GM12878 (cell line): ENCODE data around the gene TFCP2L1. TPM values are rescaled to one million over a fixed set of nuclear protein-coding genes. Genes with fewer than 3 reads are reported as not detected.

Experiments used
- ATAC-seq: fragments of 200-7000 bp; cut with Tn5 transposase; 3 replicates; pipeline ENCODE4 v1.9.1; 2020; ENCODE audit warnings: mild to moderate bottlenecking, moderate library complexity
- BruUV-seq: library from RNA; stranded (reverse); fragments of 400-500 nt; replicated peaks from 2 replicates; lab custom pipeline; 2021; lab: Mats Ljungman, UMichigan
- CTCF ChIA-PET: fragments of 300-600 bp; sonication (Branson Sonifier 250); formaldehyde crosslinking; extraction: SDS; loops from one replicate; lab custom pipeline; 2021; ENCODE audit warnings: inconsistent platforms; lab: Yijun Ruan, JAX
- POLR2A ChIA-PET: fragments of 350-600 bp; formaldehyde crosslinking; extraction: SDS; loops from one replicate; lab custom pipeline; 2021; ENCODE audit warnings: inconsistent platforms; lab: Charles Lee
- RAD21 ChIA-PET: fragments of 300-600 bp; sonication (Branson Sonifier 250); formaldehyde crosslinking; loops from one replicate; lab custom pipeline; 2023; ENCODE audit warnings: antibody characterized with exemption; ENCODE audit not compliant: unreplicated experiment; lab: Charles Lee
- SMC1A ChIA-PET: fragments of 300-600 bp; sonication (Branson Sonifier 250); formaldehyde crosslinking; loops from one replicate; lab custom pipeline; 2023; ENCODE audit not compliant: unreplicated experiment, uncharacterized antibody; lab: Charles Lee
- DNase-seq: peaks from one replicate; pipeline ENCODE4 v3.0.0-alpha.2; 2011; ENCODE audit warnings: low read depth, low spot score
- FAIRE-seq: peaks from 3 replicates; lab custom pipeline; 2011; peaks lifted over from hg19 to GRCh38; lab: Jason Lieb, UNC
- H2AFZ ChIP-seq: 2 replicates; pipeline ENCODE4 v1.6.0; 2011; ENCODE audit warnings: low read depth, low read length, control low read depth; ENCODE audit not compliant: control insufficient read depth
- H3K27ac ChIP-seq: 2 replicates; pipeline ENCODE4 v1.5.1; 2011; ENCODE audit warnings: control low read depth; ENCODE audit not compliant: control insufficient read depth, insufficient read depth
- H3K27me3 ChIP-seq, 2 experiments: replicated peaks in 1 of 2; 2 replicates each; pipeline versions ENCODE4 v1.6.0 to v1.6.1; 2011; ENCODE audit warnings: low read length in 1 of 2; ENCODE audit not compliant: control insufficient read depth in 2 of 2, insufficient read depth in 2 of 2
- H3K36me3 ChIP-seq, 2 experiments: 2 replicates each; pipeline ENCODE4 v1.5.1; 2011; ENCODE audit warnings: low read length in 1 of 2; ENCODE audit not compliant: control insufficient read depth in 2 of 2, insufficient read depth in 2 of 2
- H3K4me1 ChIP-seq: 2 replicates; pipeline ENCODE4 v1.6.1; 2011; ENCODE audit warnings: mild to moderate bottlenecking, low read length, moderate library complexity, mixed read lengths; ENCODE audit not compliant: control insufficient read depth, insufficient read depth
- H3K4me2 ChIP-seq: 2 replicates; pipeline ENCODE4 v1.6.0; 2011; ENCODE audit warnings: control low read depth; ENCODE audit not compliant: control insufficient read depth, insufficient read depth
- H3K4me3 ChIP-seq: fragments of 200-600 bp; sonication (generic); 2 replicates; pipeline ENCODE4 v1.5.1; 2016
- H3K79me2 ChIP-seq: 2 replicates; pipeline ENCODE4 v1.6.0; 2011; ENCODE audit warnings: low read length; ENCODE audit not compliant: control insufficient read depth, insufficient read depth
- H3K9ac ChIP-seq: 2 replicates; pipeline ENCODE4 v1.8.0; 2011; ENCODE audit warnings: low read length, control low read depth, mixed read lengths; ENCODE audit not compliant: control insufficient read depth, insufficient read depth
- H3K9me3 ChIP-seq: replicated peaks from 3 replicates; pipeline ENCODE4 v1.5.1; 2011; ENCODE audit warnings: mild to moderate bottlenecking, low read length; ENCODE audit not compliant: control insufficient read depth, insufficient read depth
- H4K20me1 ChIP-seq: 2 replicates; pipeline ENCODE4 v1.6.0; 2011; ENCODE audit not compliant: control insufficient read depth, insufficient read depth
- CEBPB ChIP-seq, 2 experiments: fragments of 150-350 bp in 1 of 2; IDR thresholded peaks; 2 replicates each; pipeline ENCODE4 v1.6.1; 2012 to 2014; ENCODE audit warnings: low read depth in 2 of 2, low read length in 2 of 2, borderline replicate concordance in 1 of 2, inconsistent platforms in 1 of 2
- CREM ChIP-seq: IDR thresholded peaks from 2 replicates; pipeline ENCODE4 v1.6.1; 2014; ENCODE audit warnings: antibody characterized with exemption, low read depth
- FOS ChIP-seq: IDR thresholded peaks from 3 replicates; pipeline ENCODE4 v1.6.1; 2011; ENCODE audit warnings: borderline replicate concordance; ENCODE audit not compliant: insufficient read length; ENCODE audit errors: extremely low read depth
- HDGF ChIP-seq: fragments of 450-650 bp; IDR thresholded peaks from 2 replicates; pipeline ENCODE4 v1.6.1; 2016; ENCODE audit warnings: antibody characterized with exemption
- IKZF2 ChIP-seq, 2 experiments: fragments of 450-650 bp; IDR thresholded peaks; 2 replicates each; pipeline ENCODE4 v1.6.1; 2017; ENCODE audit warnings: mild to moderate bottlenecking in 2 of 2, moderate library complexity in 2 of 2
- MEF2B ChIP-seq: fragments of 450-650 bp; IDR thresholded peaks from 2 replicates; pipeline ENCODE4 v1.6.1; 2018; ENCODE audit warnings: mild to moderate bottlenecking, moderate library complexity; ENCODE audit not compliant: partially characterized antibody, poor library complexity, severe bottlenecking
- MYB ChIP-seq: fragments of 150-350 bp; IDR thresholded peaks from 2 replicates; pipeline ENCODE4 v1.6.1; 2014; ENCODE audit warnings: mild to moderate bottlenecking, low read depth, low read length, borderline replicate concordance
- PAX5 ChIP-seq: IDR thresholded peaks from 2 replicates; pipeline ENCODE4 v1.6.1; 2011; ENCODE audit warnings: low read depth, low read length, borderline replicate concordance
- PBX3 ChIP-seq: IDR thresholded peaks from 2 replicates; pipeline ENCODE4 v1.6.1; 2011; ENCODE audit warnings: mild to moderate bottlenecking, low read depth, low read length, moderate library complexity; ENCODE audit not compliant: insufficient replicate concordance
- RB1 ChIP-seq: fragments of 450-650 bp; formaldehyde crosslinking; IDR thresholded peaks from 2 replicates; pipeline ENCODE4 v1.6.1; 2017; ENCODE audit warnings: mild to moderate bottlenecking, borderline replicate concordance
- SMAD1 ChIP-seq: fragments of 450-650 bp; IDR thresholded peaks from 2 replicates; pipeline ENCODE4 v1.6.1; 2018; ENCODE audit warnings: mild to moderate bottlenecking, low read depth; ENCODE audit not compliant: partially characterized antibody
- SPI1 ChIP-seq: IDR thresholded peaks from 2 replicates; pipeline ENCODE4 v1.6.1; 2011; ENCODE audit warnings: low read depth, mild to moderate bottlenecking, low read length, moderate library complexity, borderline replicate concordance; ENCODE audit not compliant: insufficient read depth
- SRF ChIP-seq, 2 experiments: IDR thresholded peaks; 2 replicates each; pipeline ENCODE4 v1.6.1; 2011; ENCODE audit warnings: low read depth in 2 of 2, low read length in 2 of 2, mild to moderate bottlenecking in 1 of 2, moderate library complexity in 1 of 2
- SUPT20H ChIP-seq: IDR thresholded peaks from 2 replicates; pipeline ENCODE4 v1.6.1; 2011; ENCODE audit warnings: low read depth, mild to moderate bottlenecking, low read length, moderate library complexity, borderline replicate concordance; ENCODE audit not compliant: control insufficient read depth
- TCF3 ChIP-seq: IDR thresholded peaks from 2 replicates; pipeline ENCODE4 v1.6.1; 2012; ENCODE audit warnings: low read depth, mild to moderate bottlenecking, low read length, borderline replicate concordance; ENCODE audit not compliant: insufficient read depth
- ZNF592 ChIP-seq: fragments of 450-650 bp; IDR thresholded peaks from 2 replicates; pipeline ENCODE4 v1.6.1; 2017; ENCODE audit warnings: mild to moderate bottlenecking, moderate library complexity
- WGBS: methylation state at CpG from one replicate; pipeline ENCODE4 v1.1.6; 2016; ENCODE audit warnings: low lambda C conversion rate; ENCODE audit not compliant: insufficient replicate concordance, insufficient coverage; ENCODE audit errors: missing lambda C conversion rate; 5-methylcytosine and 5-hydroxymethylcytosine counted together
- in situ Hi-C: fragments of 300-500 bp; cut with MboI; formaldehyde crosslinking; loops from 9 replicates; pipeline ENCODE4 v1.14.3; 2018; ENCODE audit warnings: mixed read lengths
- intact Hi-C: fragments of 100-400 bp; cut with micrococcal nuclease; formaldehyde crosslinking; loops from one replicate; pipeline ENCODE4 v1.14.2; 2022; ENCODE audit not compliant: unreplicated experiment
- polyA plus RNA-seq, 11 experiments: library from polyadenylated mRNA; depleted of rRNA in 4 of 11; unstranded in 6 of 11; stranded (reverse) in 5 of 11; fragments of >200 nt; fragmentation: Nextera tagmentation in 4 of 11; fragmentation: Illumina TruSeq in 1 of 11; extraction: Ambion mirVana in 4 of 11; extraction: Trizol in 1 of 11; gene quantifications; 1 replicate in 1 of 11; 2 replicates in 10 of 11; pipeline versions ENCODE4 v1.2.1 to v1.2.3, GENCODE V29; 2011 to 2016; ENCODE audit warnings: inconsistent platforms in 2 of 11, missing spikeins in 2 of 11, low read depth in 1 of 11
- total RNA-seq, 4 experiments: library from RNA; depleted of rRNA in 3 of 4; stranded (reverse); fragments of >200 nt in 3 of 4; fragmentation: Illumina TruSeq in 1 of 4; extraction: Trizol in 1 of 4; gene quantifications; 2 replicates each; pipeline versions ENCODE4 v1.2.1 to v1.2.3, GENCODE V29; 2013 to 2021

TFCP2L1 gene
- total and polyA plus RNA-seq, 10 of the 15 experiments (the other 5 are each of a cell fraction or from before 2014, with no cell fraction given): 0.02 to 0.21 (median 0.09) TPM; not detected in 1

GRCh38 chr2:121295911-121296650, 11.1 kb upstream of the TFCP2L1 start:
- RAD21 ChIA-PET: no interaction called here
- no peaks in the 10 kb centered on the region; the same call in 2 of the 3 replicates for H3K9me3 ChIP-seq
- no peak overlapping the region for H2AFZ ChIP-seq
- H3K9ac ChIP-seq: no peak overlapping the region
- no peaks in the 10 kb centered on the region for H3K79me2 ChIP-seq
- no peak overlapping the region for H3K4me3 ChIP-seq
- in situ Hi-C loops: no loop called here
- H3K27ac ChIP-seq: no peak overlapping the region
- H3K27me3 ChIP-seq: no peaks in the 10 kb centered on the region
- CTCF ChIA-PET: no interaction called here
- no peaks in the 10 kb centered on the region for H4K20me1 ChIP-seq
- H3K4me1 ChIP-seq: no peaks in the 10 kb centered on the region
- intact Hi-C loops: no loop called here
- SMC1A ChIA-PET: no interaction called here
- H3K4me2 ChIP-seq: no peak overlapping the region
- no peak for DNase-seq
- no peak for ATAC-seq
- FAIRE-seq: no peak
- TF ChIP-seq PAX5 (no peak), SUPT20H (no peak), MEF2B (no peak), MYB (no peak), TCF3 (no peak), SPI1 (no peak), CREM (no peak), ZNF592 (no peak), SRF (IDR thresholded peaks at IDR 0.05; ENCODE audit: low read depth in 2 of 2, low read length in 2 of 2) (no peak), RB1 (no peak), CEBPB (IDR thresholded peaks at IDR 0.05; ENCODE audit: borderline replicate concordance in 1 of 2, low read depth in 2 of 2, low read length in 2 of 2) (no peak), PBX3 (no peak), SMAD1 (no peak), HDGF (no peak), IKZF2 (IDR thresholded peaks at IDR 0.05) (no peak), FOS (no peak)
- TF ChIP-seq, all 136 proteins: peak for 0
- BruUV-seq: no TSS peak
- POLR2A ChIA-PET: no interaction called here
- 27% methylated on average over 7 of the region's 7 CpGs for WGBS
- no peaks in the 10 kb centered on the region for H3K36me3 ChIP-seq
